ENCODE results near the gene DST.

The DST gene

DNA sequence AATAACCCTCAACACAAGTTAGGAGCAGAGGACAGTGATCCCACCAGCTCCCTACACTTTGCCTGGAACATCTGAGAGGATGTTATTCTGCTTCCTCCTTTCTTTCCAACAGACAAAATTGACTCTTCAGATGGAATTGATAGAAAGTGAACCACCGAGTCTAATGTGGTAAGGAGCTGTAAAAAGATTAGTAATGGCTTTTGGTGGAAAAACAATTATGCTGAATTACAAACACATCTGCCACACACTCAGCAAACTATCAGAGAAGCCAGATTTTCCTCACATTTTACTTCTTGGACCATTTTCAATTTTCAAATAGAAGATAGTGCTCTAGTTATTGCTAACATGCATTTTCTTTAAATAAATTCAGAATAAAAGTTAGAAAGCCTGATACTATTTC is 223.5 kb downstream of the DST start:
- ChIA-PET POLR2A (ENCODE audit: low non-redundant PET) (no interaction called here), CTCF (no interaction called here)
- TF ChIP-seq, protein P1, sequence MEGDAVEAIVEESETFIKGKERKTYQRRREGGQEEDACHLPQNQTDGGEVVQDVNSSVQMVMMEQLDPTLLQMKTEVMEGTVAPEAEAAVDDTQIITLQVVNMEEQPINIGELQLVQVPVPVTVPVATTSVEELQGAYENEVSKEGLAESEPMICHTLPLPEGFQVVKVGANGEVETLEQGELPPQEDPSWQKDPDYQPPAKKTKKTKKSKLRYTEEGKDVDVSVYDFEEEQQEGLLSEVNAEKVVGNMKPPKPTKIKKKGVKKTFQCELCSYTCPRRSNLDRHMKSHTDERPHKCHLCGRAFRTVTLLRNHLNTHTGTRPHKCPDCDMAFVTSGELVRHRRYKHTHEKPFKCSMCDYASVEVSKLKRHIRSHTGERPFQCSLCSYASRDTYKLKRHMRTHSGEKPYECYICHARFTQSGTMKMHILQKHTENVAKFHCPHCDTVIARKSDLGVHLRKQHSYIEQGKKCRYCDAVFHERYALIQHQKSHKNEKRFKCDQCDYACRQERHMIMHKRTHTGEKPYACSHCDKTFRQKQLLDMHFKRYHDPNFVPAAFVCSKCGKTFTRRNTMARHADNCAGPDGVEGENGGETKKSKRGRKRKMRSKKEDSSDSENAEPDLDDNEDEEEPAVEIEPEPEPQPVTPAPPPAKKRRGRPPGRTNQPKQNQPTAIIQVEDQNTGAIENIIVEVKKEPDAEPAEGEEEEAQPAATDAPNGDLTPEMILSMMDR (conservative IDR thresholded peaks at IDR 0.05; ENCODE audit: low read depth) = no peak

DNA sequence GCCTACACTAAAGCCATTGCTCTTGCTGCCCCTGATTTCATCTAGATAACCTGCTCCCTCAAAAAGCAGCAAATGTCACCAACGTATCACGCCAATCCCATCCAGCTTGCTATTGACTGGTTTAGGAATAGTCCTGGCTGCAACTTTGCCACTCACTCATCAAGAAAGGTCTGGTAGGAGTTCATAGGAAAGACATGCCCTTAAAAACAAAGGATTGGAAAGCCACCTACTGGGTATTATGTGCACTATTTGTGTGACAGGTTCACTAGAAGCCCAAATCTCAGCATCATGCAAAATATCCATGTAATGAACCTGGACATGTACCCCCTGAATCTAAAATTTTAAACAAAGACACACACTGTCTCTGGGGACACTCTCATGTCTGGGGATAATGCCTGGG is 224.9 kb downstream of the DST start:
- ChIA-PET POLR2A (ENCODE audit: low non-redundant PET) (no interaction called here), CTCF (interaction anchor here (0.6 kb wide), 1 partner anchor 15 kb away, joined by 3 read pairs; no protein-coding TSS in a partner anchor)
- TF ChIP-seq, protein P1 (conservative IDR thresholded peaks at IDR 0.05; ENCODE audit: low read depth) = no peak

More for the DNA sequence above, 223.5 kb downstream of the DST start:
- H3K27ac ChIP-seq = no peak overlapping the region
- DNase-seq (ENCODE audit: low spot score) = no peak

DNA sequence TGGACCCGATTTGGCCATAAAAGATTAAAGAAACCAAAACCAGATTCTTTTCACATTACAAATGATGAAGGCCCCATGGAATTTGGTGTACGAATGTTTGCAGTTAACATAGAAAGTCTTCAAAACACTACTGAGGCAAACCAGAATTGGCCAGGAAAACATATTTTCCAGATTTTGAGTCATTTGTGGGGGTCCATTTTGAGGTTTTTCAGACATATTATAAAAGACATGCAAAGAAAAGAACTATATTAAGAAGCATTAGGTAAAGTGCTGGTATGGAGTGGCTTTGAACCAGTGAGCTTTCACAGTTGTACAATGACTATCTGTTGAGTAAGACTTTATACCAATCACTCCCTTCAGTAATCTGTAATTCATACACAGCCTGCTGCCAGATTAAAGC is 226.4 kb downstream of the DST start:
- TF ChIP-seq, protein P1 (conservative IDR thresholded peaks at IDR 0.05; ENCODE audit: low read depth) = no peak
- H3K27ac ChIP-seq = no peak overlapping the region
- DNase-seq (ENCODE audit: low spot score) = no peak
- ChIA-PET CTCF (no interaction called here), POLR2A (ENCODE audit: low non-redundant PET) (no interaction called here)

More for the DNA sequence above, 224.9 kb downstream of the DST start:
- DNase-seq (ENCODE audit: low spot score) = no peak
- no peak overlapping the region for H3K27ac ChIP-seq

DNA sequence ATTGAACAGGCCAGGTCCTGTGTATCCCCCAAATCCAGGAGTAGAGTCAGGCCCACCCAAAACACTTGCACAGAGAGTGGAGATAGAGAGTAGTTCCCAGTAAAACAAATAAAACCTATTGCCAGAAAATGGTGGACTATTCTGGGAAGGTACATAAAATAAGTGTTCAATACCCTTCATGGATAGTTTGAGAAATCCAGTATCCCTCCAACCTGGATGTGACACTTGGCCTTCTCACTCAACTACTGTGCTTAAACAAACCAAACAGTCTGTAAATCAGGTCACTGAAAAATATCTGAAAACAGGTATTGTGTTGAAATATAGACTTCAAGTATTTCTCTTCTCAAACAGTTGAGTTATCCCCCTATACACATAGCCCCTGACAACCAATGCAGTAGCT is 233.7 kb downstream of the DST start:
- POLR2A ChIA-PET (ENCODE audit: low non-redundant PET) = no interaction called here
- H3K27ac ChIP-seq = no peak overlapping the region
- CTCF ChIA-PET = interaction anchor here (0.7 to 0.8 kb wide), 2 partner anchors 16 to 24 kb away, joined by 3 to 4 read pairs; no protein-coding TSS in a partner anchor
- DNase-seq (ENCODE audit: low spot score) = no peak
- TF ChIP-seq, protein P1 (conservative IDR thresholded peaks at IDR 0.05; ENCODE audit: low read depth) = no peak
